ENCODE results near the gene MOB3C.

DNA sequence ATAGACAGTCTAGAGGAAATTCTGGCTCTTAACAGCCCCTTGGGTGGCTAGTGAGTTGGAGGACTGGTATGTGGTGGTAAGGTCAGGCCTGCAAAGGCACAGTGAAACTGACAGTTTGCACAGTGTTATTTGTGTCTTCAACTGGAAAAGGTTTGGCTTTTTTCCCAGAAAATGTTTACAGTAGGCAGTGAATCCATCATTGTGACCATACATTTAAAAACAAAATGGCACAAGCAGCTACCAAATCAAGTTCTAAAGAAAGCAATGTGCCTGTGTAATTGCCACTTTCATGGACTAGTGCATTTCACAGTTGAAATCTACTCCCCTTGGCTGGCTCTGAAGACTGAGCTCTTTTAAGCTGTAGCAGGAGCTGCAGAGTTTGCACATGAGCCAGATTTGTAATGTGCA lies 26.8 kb upstream of the MOB3C start:
- TF ChIP-seq POLR2AphosphoS5 (IDR thresholded peaks at IDR 0.05; ENCODE audit: low read depth, low read length) (no peak), SIN3A (IDR thresholded peaks at IDR 0.05; ENCODE audit: borderline replicate concordance, insufficient read depth, low read length) (no peak), FOXP2 (optimal IDR thresholded peaks at IDR 0.05; ENCODE audit: borderline replicate concordance, extremely low read depth, extremely low read length, insufficient read depth) (no peak)
- TF ChIP-seq, protein P1, sequence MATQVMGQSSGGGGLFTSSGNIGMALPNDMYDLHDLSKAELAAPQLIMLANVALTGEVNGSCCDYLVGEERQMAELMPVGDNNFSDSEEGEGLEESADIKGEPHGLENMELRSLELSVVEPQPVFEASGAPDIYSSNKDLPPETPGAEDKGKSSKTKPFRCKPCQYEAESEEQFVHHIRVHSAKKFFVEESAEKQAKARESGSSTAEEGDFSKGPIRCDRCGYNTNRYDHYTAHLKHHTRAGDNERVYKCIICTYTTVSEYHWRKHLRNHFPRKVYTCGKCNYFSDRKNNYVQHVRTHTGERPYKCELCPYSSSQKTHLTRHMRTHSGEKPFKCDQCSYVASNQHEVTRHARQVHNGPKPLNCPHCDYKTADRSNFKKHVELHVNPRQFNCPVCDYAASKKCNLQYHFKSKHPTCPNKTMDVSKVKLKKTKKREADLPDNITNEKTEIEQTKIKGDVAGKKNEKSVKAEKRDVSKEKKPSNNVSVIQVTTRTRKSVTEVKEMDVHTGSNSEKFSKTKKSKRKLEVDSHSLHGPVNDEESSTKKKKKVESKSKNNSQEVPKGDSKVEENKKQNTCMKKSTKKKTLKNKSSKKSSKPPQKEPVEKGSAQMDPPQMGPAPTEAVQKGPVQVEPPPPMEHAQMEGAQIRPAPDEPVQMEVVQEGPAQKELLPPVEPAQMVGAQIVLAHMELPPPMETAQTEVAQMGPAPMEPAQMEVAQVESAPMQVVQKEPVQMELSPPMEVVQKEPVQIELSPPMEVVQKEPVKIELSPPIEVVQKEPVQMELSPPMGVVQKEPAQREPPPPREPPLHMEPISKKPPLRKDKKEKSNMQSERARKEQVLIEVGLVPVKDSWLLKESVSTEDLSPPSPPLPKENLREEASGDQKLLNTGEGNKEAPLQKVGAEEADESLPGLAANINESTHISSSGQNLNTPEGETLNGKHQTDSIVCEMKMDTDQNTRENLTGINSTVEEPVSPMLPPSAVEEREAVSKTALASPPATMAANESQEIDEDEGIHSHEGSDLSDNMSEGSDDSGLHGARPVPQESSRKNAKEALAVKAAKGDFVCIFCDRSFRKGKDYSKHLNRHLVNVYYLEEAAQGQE (IDR thresholded peaks at IDR 0.05; ENCODE audit: insufficient read depth in 1 of 2, low read depth in 2 of 2, low read length in 2 of 2), result no peak
